Activated naive CD4-positive, alpha-beta T cell treated with anti-CD3 and anti-CD28 coated beads for 36 hours (primary cell): ENCODE data around the gene PIN4. TPM values are rescaled to one million over a fixed set of nuclear protein-coding genes. Genes with fewer than 3 reads are reported as not detected.

ENCODE experiments used
- CTCF ChIA-PET: fragments of 350-600 bp; sonication (Branson Sonifier 250); formaldehyde crosslinking; loops from one replicate; lab custom pipeline; 2021; ENCODE audit warnings: antibody characterized with exemption; lab: Charles Lee
- DNase-seq: peaks from one replicate; pipeline ENCODE4 v3.0.0-alpha.2; 2020
- H3K27ac Mint-ChIP-seq: one replicate; pipeline ENCODE4 v1.8.0; 2021; ENCODE audit warnings: mild to moderate bottlenecking, mixed read lengths
- H3K27me3 Mint-ChIP-seq: one replicate; pipeline ENCODE4 v1.8.0; 2021; ENCODE audit warnings: low read depth, mixed read lengths
- H3K36me3 Mint-ChIP-seq: one replicate; pipeline ENCODE4 v1.8.0; 2021; ENCODE audit warnings: low read depth, mixed read lengths
- H3K4me1 Mint-ChIP-seq: one replicate; pipeline ENCODE4 v1.8.0; 2021; ENCODE audit warnings: low read depth, mixed read lengths
- H3K4me3 Mint-ChIP-seq: one replicate; pipeline ENCODE4 v1.8.0; 2021; ENCODE audit warnings: mild to moderate bottlenecking, moderate library complexity, mixed read lengths
- H3K9me3 Mint-ChIP-seq: one replicate; pipeline ENCODE4 v1.8.0; 2021; ENCODE audit warnings: mixed read lengths
- intact Hi-C: fragments of 100-400 bp; cut with micrococcal nuclease; formaldehyde crosslinking; loops from one replicate; pipeline ENCODE4 v1.15.1; 2023
- total RNA-seq, 2 experiments: library from RNA; stranded (reverse); gene quantifications; one replicate each; pipeline ENCODE4 v1.2.3, GENCODE V29; 2021

The PIN4 gene
- total RNA-seq, 2 experiments from 2014 or later: 5.6 to 8.0 TPM

DNA sequence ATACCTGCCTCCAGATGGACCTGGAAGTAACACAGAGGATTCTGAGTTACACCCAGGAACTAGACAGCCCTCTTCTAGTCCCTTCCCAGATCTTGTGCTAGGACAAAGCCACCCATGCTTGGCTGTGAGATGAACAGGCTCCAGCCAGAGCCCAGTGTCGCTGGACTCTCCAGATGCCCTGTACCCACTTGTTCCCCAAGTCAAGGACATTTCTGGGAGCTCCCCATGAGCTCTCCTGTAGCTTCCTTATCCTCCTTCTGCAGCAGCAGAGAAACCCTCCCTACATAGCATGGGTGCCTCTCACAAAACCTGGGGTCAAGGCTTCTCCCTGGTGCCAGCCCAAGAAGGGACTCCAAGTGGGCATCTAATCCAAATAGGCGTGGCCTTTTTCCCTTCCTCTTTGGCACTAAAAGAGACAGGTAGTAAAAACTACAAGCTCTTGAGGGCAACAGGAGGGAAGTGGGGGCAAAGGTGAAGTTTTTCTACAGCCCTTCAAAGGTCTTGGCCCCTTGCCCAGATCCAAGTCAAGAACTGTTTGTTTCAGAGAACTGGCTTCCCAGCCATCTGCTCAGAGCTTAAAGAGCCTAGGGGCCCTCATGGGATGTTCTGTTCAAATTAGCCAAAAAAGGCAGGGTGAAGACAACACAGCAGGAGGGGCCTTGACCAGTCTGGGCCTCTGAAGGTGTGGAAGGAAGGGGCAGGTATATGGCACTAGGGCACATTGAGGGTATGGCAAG, 65.8 kb downstream of the PIN4 start:
- H3K27me3 Mint-ChIP-seq: no peaks in the 10 kb centered on the region
- H3K4me1 Mint-ChIP-seq: peaks cover 2% of the 10 kb centered on the region
- H3K36me3 Mint-ChIP-seq: no peaks in the 10 kb centered on the region
- no peak overlapping the region for H3K4me3 Mint-ChIP-seq
- intact Hi-C loops: no loop called here
- no peak overlapping the region for H3K27ac Mint-ChIP-seq
- H3K9me3 Mint-ChIP-seq: no peaks in the 10 kb centered on the region
- no peak for DNase-seq
- CTCF ChIA-PET: interaction anchor here (0.7 to 0.8 kb wide), 3 partner anchors 9 to 293 kb away, joined by 3 to 4 read pairs (median 3); partner anchors contain the start of gene ERCC6L

Other genes with a start within 250 kb of the PIN4 start
- under 1 TPM; 0.10 TPM for gene RTL5, start 49.8 kb upstream of the PIN4 start, total RNA-seq
- gene ERCC6L, start 57.3 kb downstream of the PIN4 start, total RNA-seq: 1 to 10 TPM; 9.5 to 9.6 TPM
- 1,000 to 10,000 TPM; 1,429 to 1,503 TPM for gene RPS4X, start 95.5 kb downstream of the PIN4 start, total RNA-seq
- not detected for gene CITED1, start 124.2 kb downstream of the PIN4 start, total RNA-seq